HG03066 (cell line): ENCODE measurements around the gene AGBL3.

Experiments used
- ATAC-seq: cut with Tn5 transposase; IDR thresholded peaks from one replicate; pipeline ENCODE4 v1.9.1; 2021; ENCODE audit warnings: low read depth; ENCODE audit not compliant: unreplicated experiment

The AGBL3 gene

GRCh38 chr7:134986363-134987251, at the start of gene AGBL3:
Gene AGBL3, plus strand, starts transcription at chr7:134986508. Its CDS starts 1,426 bp downstream, at chr7:134987934.
- ATAC-seq = peak; percentile 92

- ATAC-seq = no peak
These were observed 49.3 kb upstream of the AGBL3 start for GRCh38 chr7:134936893-134937510.

GRCh38 chr7:134938141-134938540, 48.2 kb upstream of the AGBL3 start:
- no peak for ATAC-seq

- no peak for ATAC-seq
These were observed 47.2 kb upstream of the AGBL3 start for GRCh38 chr7:134939136-134939535.

- ATAC-seq = no peak
These were observed 45.6 kb upstream of the AGBL3 start for GRCh38 chr7:134940729-134941128.

- ATAC-seq = no peak
These were observed 45.0 kb upstream of the AGBL3 start for GRCh38 chr7:134941185-134941900.

GRCh38 chr7:134941952-134942351, 44.4 kb upstream of the AGBL3 start:
- no peak for ATAC-seq

GRCh38 chr7:134942690-134943466, 43.4 kb upstream of the AGBL3 start:
- no peak for ATAC-seq

GRCh38 chr7:134943785-134944400, 42.4 kb upstream of the AGBL3 start:
- peak; percentile 79 for ATAC-seq

- no peak for ATAC-seq
These were observed 40.6 kb upstream of the AGBL3 start for GRCh38 chr7:134945691-134946090.

- no peak for ATAC-seq
These were observed 40.0 kb upstream of the AGBL3 start for GRCh38 chr7:134946260-134946659.

GRCh38 chr7:134947329-134947728, 39.0 kb upstream of the AGBL3 start:
- ATAC-seq = no peak

GRCh38 chr7:134947831-134948230, 38.5 kb upstream of the AGBL3 start:
- no peak for ATAC-seq

GRCh38 chr7:134948246-134948645, 38.1 kb upstream of the AGBL3 start:
- ATAC-seq = no peak

- ATAC-seq = no peak
These were observed 37.6 kb upstream of the AGBL3 start for GRCh38 chr7:134948736-134949135.

GRCh38 chr7:134949171-134949570, 37.1 kb upstream of the AGBL3 start:
- ATAC-seq = no peak

GRCh38 chr7:134954197-134955082, 31.9 kb upstream of the AGBL3 start:
- ATAC-seq = no peak

GRCh38 chr7:134957005-134957404, 29.3 kb upstream of the AGBL3 start:
- no peak for ATAC-seq

- ATAC-seq = no peak
These were observed 26.5 kb upstream of the AGBL3 start for GRCh38 chr7:134959810-134960209.
